HepG2 (cell line): ENCODE data around the gene NUBP2. TPM values are rescaled to one million over a fixed set of nuclear protein-coding genes. Genes with fewer than 3 reads are reported as not detected.
A peak's percentile ranks its signal among the peaks of the same experiment; 100 is the strongest.

Source experiments
- ATRX ChIP-seq: sonication (generic); formaldehyde crosslinking; IDR thresholded peaks from 2 replicates; pipeline ENCODE4 v1.4.0; 2020; ENCODE audit warnings: missing genetic modification reagents, borderline replicate concordance
- GTF2F1 ChIP-seq: fragments of 150-350 bp; IDR thresholded peaks from 2 replicates; pipeline ENCODE4 v1.6.1; 2014; ENCODE audit warnings: low read length
- HHEX ChIP-seq: IDR thresholded peaks from 2 replicates; pipeline ENCODE4 v1.6.1; 2016; ENCODE audit warnings: control low read depth
- KDM4B ChIP-seq: sonication (generic); formaldehyde crosslinking; IDR thresholded peaks from 2 replicates; pipeline ENCODE4 v1.4.0; 2020; ENCODE audit warnings: missing genetic modification reagents
- KLF6 ChIP-seq: IDR thresholded peaks from 2 replicates; pipeline ENCODE4 v1.8.0; 2016; ENCODE audit warnings: missing biosample characterization, missing genetic modification reagents
- MTA3 ChIP-seq: sonication (generic); formaldehyde crosslinking; IDR thresholded peaks from 2 replicates; pipeline ENCODE4 v1.4.0; 2020; ENCODE audit warnings: missing genetic modification reagents
- MZF1 ChIP-seq: sonication (generic); formaldehyde crosslinking; IDR thresholded peaks from 2 replicates; pipeline ENCODE4 v1.8.1; 2023; ENCODE audit warnings: mild to moderate bottlenecking, missing genetic modification reagents, borderline replicate concordance
- NCOA2 ChIP-seq: sonication (generic); formaldehyde crosslinking; IDR thresholded peaks from 2 replicates; pipeline ENCODE4 v1.8.0; 2022; ENCODE audit warnings: inconsistent platforms
- NKX3-1 ChIP-seq: sonication (generic); formaldehyde crosslinking; IDR thresholded peaks from 2 replicates; pipeline ENCODE4 v1.5.0; 2020; ENCODE audit warnings: missing genetic modification reagents
- POLR2G ChIP-seq: fragments of 200-400 bp; formaldehyde crosslinking; IDR thresholded peaks from 2 replicates; pipeline ENCODE4 v1.6.1; 2018; ENCODE audit warnings: mild to moderate bottlenecking, low read depth, low read length, moderate library complexity
- PTBP1 ChIP-seq: fragments of 200-400 bp; formaldehyde crosslinking; IDR thresholded peaks from 2 replicates; pipeline ENCODE4 v1.6.1; 2018; ENCODE audit warnings: low read length, low read depth; ENCODE audit not compliant: poor library complexity, severe bottlenecking
- TOPORS ChIP-seq: sonication (generic); formaldehyde crosslinking; IDR thresholded peaks from 2 replicates; pipeline ENCODE4 v1.8.0; 2023; ENCODE audit warnings: mild to moderate bottlenecking, missing genetic modification reagents
- ZBTB21 ChIP-seq: sonication (generic); formaldehyde crosslinking; IDR thresholded peaks from 2 replicates; pipeline ENCODE4 v1.4.0; 2020; ENCODE audit warnings: missing genetic modification reagents
- ZNF3 ChIP-seq: IDR thresholded peaks from 2 replicates; pipeline ENCODE4 v1.7.0; 2017; ENCODE audit warnings: inconsistent platforms
- ZNF629 ChIP-seq: sonication (generic); formaldehyde crosslinking; conservative IDR thresholded peaks from 2 replicates; pipeline ENCODE4 v1.5.0; 2020; ENCODE audit warnings: missing genetic modification reagents
- ZNF790 ChIP-seq: sonication (generic); formaldehyde crosslinking; IDR thresholded peaks from 2 replicates; pipeline ENCODE4 v1.8.0; 2022; ENCODE audit warnings: missing genetic modification reagents, mild to moderate bottlenecking, borderline replicate concordance
- ZNF878 ChIP-seq: sonication (generic); formaldehyde crosslinking; IDR thresholded peaks from 2 replicates; pipeline ENCODE4 v1.8.1; 2023; ENCODE audit warnings: mild to moderate bottlenecking, missing genetic modification reagents, moderate library complexity
- polyA plus RNA-seq, 8 experiments: library from polyadenylated mRNA; depleted of rRNA in 3 of 8; stranded (reverse) in 7 of 8; unstranded in 1 of 8; fragments of >200 nt; fragmentation: Illumina TruSeq in 4 of 8; extraction: Trizol in 4 of 8; gene quantifications; 2 replicates each; pipeline versions ENCODE4 v1.2.1 to v1.2.3, GENCODE V29; 2011 to 2016; ENCODE audit warnings: low read depth in 4 of 8, missing spikeins in 1 of 8, mixed read lengths in 1 of 8; ENCODE audit not compliant: insufficient read depth in 1 of 8
- total RNA-seq, 5 experiments: library from RNA; depleted of rRNA; stranded (reverse); fragments of >200 nt; fragmentation: Illumina TruSeq; extraction: Trizol; gene quantifications; 2 replicates each; pipeline ENCODE4 v1.2.3, GENCODE V29; 2016; ENCODE audit warnings: low read depth in 1 of 5
- TF ChIP-seq, protein P1 (sequence below): sonication (generic); formaldehyde crosslinking; IDR thresholded peaks from 2 replicates; pipeline ENCODE4 v1.5.0; 2020; ENCODE audit warnings: mild to moderate bottlenecking, missing genetic modification reagents
- TF ChIP-seq, protein P2 (sequence below): sonication (generic); formaldehyde crosslinking; IDR thresholded peaks from 2 replicates; pipeline ENCODE4 v1.4.0; 2020; ENCODE audit warnings: missing genetic modification reagents
- TF ChIP-seq, protein P3 (sequence below): sonication (generic); formaldehyde crosslinking; IDR thresholded peaks from 2 replicates; pipeline ENCODE4 v1.8.0; 2022; ENCODE audit warnings: missing genetic modification reagents, mild to moderate bottlenecking, inconsistent platforms, borderline replicate concordance
- TF ChIP-seq, protein P4 (sequence below): sonication (generic); formaldehyde crosslinking; IDR thresholded peaks from 2 replicates; pipeline ENCODE4 v1.5.1; 2020; ENCODE audit warnings: missing genetic modification reagents, mild to moderate bottlenecking, borderline replicate concordance
- TF ChIP-seq, protein P5 (sequence below): sonication (generic); formaldehyde crosslinking; IDR thresholded peaks from 2 replicates; pipeline ENCODE4 v1.4.0; 2020; ENCODE audit warnings: mild to moderate bottlenecking, missing genetic modification reagents

Gene NUBP2
- total and polyA plus RNA-seq, 2 of the 13 experiments (the other 11 are each of a cell fraction or from before 2014, with no cell fraction given), result 25.7 to 61.5 TPM

DNA sequence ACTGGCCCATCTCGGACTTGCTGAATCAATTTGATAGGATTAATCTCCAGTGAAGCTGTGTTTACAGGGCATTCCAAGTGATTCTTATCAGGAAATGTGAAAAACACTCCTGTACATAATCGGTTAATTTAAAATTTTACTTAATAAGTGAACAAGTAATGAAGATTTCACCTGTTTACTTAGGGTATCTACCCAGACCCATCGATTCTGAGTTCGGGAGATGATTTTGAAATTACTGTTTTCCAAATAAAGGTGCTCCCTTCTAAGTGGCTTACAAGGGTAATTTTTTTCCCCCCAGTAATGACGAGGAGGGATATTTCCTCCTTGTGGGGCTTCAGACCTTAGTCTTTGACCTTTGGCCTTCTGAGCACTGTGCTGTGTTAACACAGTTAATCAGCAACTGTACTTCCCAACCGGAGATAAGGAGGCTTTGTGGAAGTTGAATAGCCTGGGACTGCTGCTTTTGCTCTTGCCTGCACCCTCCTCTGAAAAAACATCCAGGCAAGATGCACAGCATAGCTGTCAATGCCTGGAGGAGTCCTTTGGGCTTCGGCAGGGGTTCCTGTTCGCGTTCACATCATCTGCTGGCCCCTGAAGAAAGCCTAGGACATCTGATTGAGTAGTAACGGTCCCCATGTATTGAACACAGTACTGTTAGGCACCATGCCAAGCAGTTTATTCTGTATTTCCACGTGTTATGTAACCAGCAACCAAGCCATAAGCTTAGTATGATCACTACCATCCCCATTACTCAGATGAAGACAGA is 46.1 kb downstream of the NUBP2 start (continued):
- TF ChIP-seq, protein P1, sequence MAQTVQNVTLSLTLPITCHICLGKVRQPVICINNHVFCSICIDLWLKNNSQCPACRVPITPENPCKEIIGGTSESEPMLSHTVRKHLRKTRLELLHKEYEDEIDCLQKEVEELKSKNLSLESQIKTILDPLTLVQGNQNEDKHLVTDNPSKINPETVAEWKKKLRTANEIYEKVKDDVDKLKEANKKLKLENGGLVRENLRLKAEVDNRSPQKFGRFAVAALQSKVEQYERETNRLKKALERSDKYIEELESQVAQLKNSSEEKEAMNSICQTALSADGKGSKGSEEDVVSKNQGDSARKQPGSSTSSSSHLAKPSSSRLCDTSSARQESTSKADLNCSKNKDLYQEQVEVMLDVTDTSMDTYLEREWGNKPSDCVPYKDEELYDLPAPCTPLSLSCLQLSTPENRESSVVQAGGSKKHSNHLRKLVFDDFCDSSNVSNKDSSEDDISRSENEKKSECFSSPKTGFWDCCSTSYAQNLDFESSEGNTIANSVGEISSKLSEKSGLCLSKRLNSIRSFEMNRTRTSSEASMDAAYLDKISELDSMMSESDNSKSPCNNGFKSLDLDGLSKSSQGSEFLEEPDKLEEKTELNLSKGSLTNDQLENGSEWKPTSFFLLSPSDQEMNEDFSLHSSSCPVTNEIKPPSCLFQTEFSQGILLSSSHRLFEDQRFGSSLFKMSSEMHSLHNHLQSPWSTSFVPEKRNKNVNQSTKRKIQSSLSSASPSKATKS (CRISPR knock-in tag), result no peak
- TF ChIP-seq MZF1 (CRISPR knock-in tag), result no peak
- TF ChIP-seq, protein P2, sequence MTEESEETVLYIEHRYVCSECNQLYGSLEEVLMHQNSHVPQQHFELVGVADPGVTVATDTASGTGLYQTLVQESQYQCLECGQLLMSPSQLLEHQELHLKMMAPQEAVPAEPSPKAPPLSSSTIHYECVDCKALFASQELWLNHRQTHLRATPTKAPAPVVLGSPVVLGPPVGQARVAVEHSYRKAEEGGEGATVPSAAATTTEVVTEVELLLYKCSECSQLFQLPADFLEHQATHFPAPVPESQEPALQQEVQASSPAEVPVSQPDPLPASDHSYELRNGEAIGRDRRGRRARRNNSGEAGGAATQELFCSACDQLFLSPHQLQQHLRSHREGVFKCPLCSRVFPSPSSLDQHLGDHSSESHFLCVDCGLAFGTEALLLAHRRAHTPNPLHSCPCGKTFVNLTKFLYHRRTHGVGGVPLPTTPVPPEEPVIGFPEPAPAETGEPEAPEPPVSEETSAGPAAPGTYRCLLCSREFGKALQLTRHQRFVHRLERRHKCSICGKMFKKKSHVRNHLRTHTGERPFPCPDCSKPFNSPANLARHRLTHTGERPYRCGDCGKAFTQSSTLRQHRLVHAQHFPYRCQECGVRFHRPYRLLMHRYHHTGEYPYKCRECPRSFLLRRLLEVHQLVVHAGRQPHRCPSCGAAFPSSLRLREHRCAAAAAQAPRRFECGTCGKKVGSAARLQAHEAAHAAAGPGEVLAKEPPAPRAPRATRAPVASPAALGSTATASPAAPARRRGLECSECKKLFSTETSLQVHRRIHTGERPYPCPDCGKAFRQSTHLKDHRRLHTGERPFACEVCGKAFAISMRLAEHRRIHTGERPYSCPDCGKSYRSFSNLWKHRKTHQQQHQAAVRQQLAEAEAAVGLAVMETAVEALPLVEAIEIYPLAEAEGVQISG (CRISPR knock-in tag), result peak; percentile 45
- no peak for TF ChIP-seq ZNF878
- TF ChIP-seq GTF2F1, result no peak
- TF ChIP-seq, protein P3, sequence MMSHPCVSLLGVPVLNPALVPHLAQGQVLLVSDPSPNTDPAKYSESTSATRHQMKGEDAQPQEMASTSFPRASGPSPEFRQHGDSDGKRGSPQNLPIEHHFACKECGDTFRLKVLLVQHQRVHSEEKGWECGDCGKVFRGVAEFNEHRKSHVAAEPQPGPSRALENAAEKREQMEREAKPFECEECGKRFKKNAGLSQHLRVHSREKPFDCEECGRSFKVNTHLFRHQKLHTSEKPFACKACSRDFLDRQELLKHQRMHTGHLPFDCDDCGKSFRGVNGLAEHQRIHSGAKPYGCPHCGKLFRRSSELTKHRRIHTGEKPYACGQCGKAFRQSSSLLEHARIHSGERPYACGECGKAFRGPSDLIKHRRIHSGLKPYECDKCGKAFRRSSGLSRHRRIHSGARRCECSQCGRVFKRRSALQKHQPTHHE, result no peak
- 0 out of 2 replicates have a peak, but pooled peaks have one; percentile 23 for TF ChIP-seq ZNF3 (CRISPR knock-in tag)
- no peak for TF ChIP-seq ZNF790
- TF ChIP-seq, protein P4, sequence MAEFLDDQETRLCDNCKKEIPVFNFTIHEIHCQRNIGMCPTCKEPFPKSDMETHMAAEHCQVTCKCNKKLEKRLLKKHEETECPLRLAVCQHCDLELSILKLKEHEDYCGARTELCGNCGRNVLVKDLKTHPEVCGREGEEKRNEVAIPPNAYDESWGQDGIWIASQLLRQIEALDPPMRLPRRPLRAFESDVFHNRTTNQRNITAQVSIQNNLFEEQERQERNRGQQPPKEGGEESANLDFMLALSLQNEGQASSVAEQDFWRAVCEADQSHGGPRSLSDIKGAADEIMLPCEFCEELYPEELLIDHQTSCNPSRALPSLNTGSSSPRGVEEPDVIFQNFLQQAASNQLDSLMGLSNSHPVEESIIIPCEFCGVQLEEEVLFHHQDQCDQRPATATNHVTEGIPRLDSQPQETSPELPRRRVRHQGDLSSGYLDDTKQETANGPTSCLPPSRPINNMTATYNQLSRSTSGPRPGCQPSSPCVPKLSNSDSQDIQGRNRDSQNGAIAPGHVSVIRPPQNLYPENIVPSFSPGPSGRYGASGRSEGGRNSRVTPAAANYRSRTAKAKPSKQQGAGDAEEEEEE (CRISPR knock-in tag), result no peak
- TF ChIP-seq PTBP1, result no peak
- TF ChIP-seq KLF6, result no peak
- TF ChIP-seq, protein P5, sequence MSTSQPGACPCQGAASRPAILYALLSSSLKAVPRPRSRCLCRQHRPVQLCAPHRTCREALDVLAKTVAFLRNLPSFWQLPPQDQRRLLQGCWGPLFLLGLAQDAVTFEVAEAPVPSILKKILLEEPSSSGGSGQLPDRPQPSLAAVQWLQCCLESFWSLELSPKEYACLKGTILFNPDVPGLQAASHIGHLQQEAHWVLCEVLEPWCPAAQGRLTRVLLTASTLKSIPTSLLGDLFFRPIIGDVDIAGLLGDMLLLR (CRISPR knock-in tag), result no peak
- TF ChIP-seq ZBTB21 (CRISPR knock-in tag), result no peak
- TF ChIP-seq NCOA2 (CRISPR knock-in tag), result peak; percentile 77
- no peak for TF ChIP-seq NKX3-1
- TF ChIP-seq MTA3 (CRISPR knock-in tag), result no peak
- peak; percentile 53; the same call in 1 of the 2 replicates for TF ChIP-seq TOPORS (CRISPR knock-in tag)
- TF ChIP-seq ATRX (CRISPR knock-in tag), result no peak
- TF ChIP-seq KDM4B (CRISPR knock-in tag), result no peak
- peak; percentile 78 for TF ChIP-seq POLR2G
- TF ChIP-seq ZNF629 (CRISPR knock-in tag), result peak; percentile 66
- no peak for TF ChIP-seq HHEX
